Caco-2 (cell line): ENCODE measurements around the gene ZMYM3. TPM values are rescaled to one million over a fixed set of nuclear protein-coding genes. Genes with fewer than 3 reads are reported as not detected.

Source experiments
- BruUV-seq: library from RNA; stranded (reverse); fragments of 400-500 nt; replicated peaks from 2 replicates; lab custom pipeline; 2021; lab: Mats Ljungman, UMichigan
- CTCF ChIA-PET: fragments of 300-600 bp; sonication (Branson Sonifier 250); formaldehyde crosslinking; loops from one replicate; lab custom pipeline; 2022; ENCODE audit warnings: antibody characterized with exemption; lab: Charles Lee
- POLR2A ChIA-PET: fragments of 300-600 bp; sonication (Branson Sonifier 250); formaldehyde crosslinking; loops from one replicate; lab custom pipeline; 2022; ENCODE audit warnings: antibody characterized with exemption; lab: Charles Lee
- DNase-seq, 2 experiments: peaks; one replicate each; pipeline versions ENCODE4 v3.0.0 to v3.0.0-alpha.2; 2020 to 2022
- H3K27me3 ChIP-seq: replicated peaks from 2 replicates; pipeline ENCODE4 v1.6.0; 2011; ENCODE audit warnings: low read length; ENCODE audit not compliant: control insufficient read depth, insufficient read depth
- H3K36me3 ChIP-seq: 2 replicates; pipeline ENCODE4 v1.5.1; 2011; ENCODE audit warnings: low read length; ENCODE audit not compliant: control insufficient read depth, insufficient read depth
- H3K4me1 ChIP-seq: fragments of 250-450 bp; sonication (Bioruptor Pico); 2 replicates; pipeline ENCODE4 v1.5.1; 2020; ENCODE audit warnings: mild to moderate bottlenecking
- H3K4me3 ChIP-seq: 2 replicates; pipeline ENCODE4 v1.5.1; 2011; ENCODE audit warnings: low read depth, mild to moderate bottlenecking, control low read depth, low read length
- H3K9me3 ChIP-seq: fragments of 250-450 bp; sonication (Bioruptor Pico); 2 replicates; pipeline ENCODE4 v1.5.1; 2020; ENCODE audit warnings: mild to moderate bottlenecking, moderate library complexity
- H3K27ac Mint-ChIP-seq: one replicate; pipeline ENCODE4 v1.8.0; 2022; ENCODE audit warnings: mixed read lengths; ENCODE audit not compliant: unreplicated experiment
- H3K27me3 Mint-ChIP-seq: one replicate; pipeline ENCODE4 v1.8.0; 2022; ENCODE audit warnings: mixed read lengths; ENCODE audit not compliant: insufficient read depth, unreplicated experiment
- H3K36me3 Mint-ChIP-seq: one replicate; pipeline ENCODE4 v1.8.0; 2022; ENCODE audit warnings: mild to moderate bottlenecking, mixed read lengths; ENCODE audit not compliant: insufficient read depth, unreplicated experiment
- H3K4me1 Mint-ChIP-seq: one replicate; pipeline ENCODE4 v1.8.0; 2022; ENCODE audit warnings: low read depth, mixed read lengths; ENCODE audit not compliant: unreplicated experiment
- H3K4me3 Mint-ChIP-seq: one replicate; pipeline ENCODE4 v1.8.0; 2022; ENCODE audit warnings: mild to moderate bottlenecking, moderate library complexity, mixed read lengths; ENCODE audit not compliant: unreplicated experiment
- H3K9me3 Mint-ChIP-seq: one replicate; pipeline ENCODE4 v1.8.0; 2022; ENCODE audit warnings: mixed read lengths; ENCODE audit not compliant: unreplicated experiment
- intact Hi-C: fragments of 100-400 bp; cut with micrococcal nuclease; formaldehyde crosslinking; loops from one replicate; pipeline ENCODE4 v1.10.0; 2022; ENCODE audit not compliant: unreplicated experiment
- total RNA-seq: library from RNA; stranded (reverse); gene quantifications from 2 replicates; pipeline ENCODE4 v1.2.3, GENCODE V29; 2022
- TF ChIP-seq, protein P1 (sequence below), 2 experiments: fragments of 200-600 bp in 1 of 2; IDR thresholded peaks; 1 replicate in 1 of 2; 2 replicates in 1 of 2; pipeline versions ENCODE4 v1.5.1 to v1.8.0; 2011 to 2022; ENCODE audit warnings: antibody characterized with exemption in 1 of 2, control low read depth in 1 of 2, inconsistent platforms in 1 of 2, low read depth in 1 of 2, low read length in 1 of 2, mild to moderate bottlenecking in 1 of 2, moderate library complexity in 1 of 2; ENCODE audit not compliant: insufficient read depth in 1 of 2, severe bottlenecking in 1 of 2, unreplicated experiment in 1 of 2

The ZMYM3 gene
- total RNA-seq, 1 experiment from 2014 or later: 55.1 TPM

DNA sequence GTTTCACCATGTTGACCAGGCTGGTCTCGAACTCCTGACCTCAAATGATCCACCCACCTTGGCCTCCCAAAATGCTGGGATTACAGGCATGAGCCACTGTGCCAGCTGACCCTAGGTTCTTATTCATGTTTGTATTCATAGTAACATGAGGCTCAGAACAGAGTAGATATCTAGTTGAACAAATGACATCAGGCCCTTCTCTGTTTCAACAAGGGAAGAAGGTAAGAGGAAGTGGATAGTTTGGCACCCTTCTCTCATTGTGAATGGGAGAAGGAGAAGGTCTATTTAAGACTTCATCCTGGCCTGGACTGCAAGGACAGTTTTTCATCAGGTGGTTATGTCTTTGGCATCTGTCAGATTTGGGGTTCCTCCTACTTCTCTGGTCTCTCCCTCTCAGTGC, 17.1 kb downstream of the ZMYM3 start:
- ChIA-PET POLR2A (no interaction called here), CTCF (no interaction called here)
- peaks cover 14% of the 10 kb centered on the region for H3K36me3 Mint-ChIP-seq
- no peak overlapping the region for H3K4me3 ChIP-seq
- no peaks in the 10 kb centered on the region for H3K9me3 ChIP-seq
- intact Hi-C loops: no loop called here
- H3K27me3 Mint-ChIP-seq: no peaks in the 10 kb centered on the region
- H3K27me3 ChIP-seq: no peaks in the 10 kb centered on the region
- H3K4me1 Mint-ChIP-seq: peaks cover 17% of the 10 kb centered on the region
- TF ChIP-seq, protein P1, sequence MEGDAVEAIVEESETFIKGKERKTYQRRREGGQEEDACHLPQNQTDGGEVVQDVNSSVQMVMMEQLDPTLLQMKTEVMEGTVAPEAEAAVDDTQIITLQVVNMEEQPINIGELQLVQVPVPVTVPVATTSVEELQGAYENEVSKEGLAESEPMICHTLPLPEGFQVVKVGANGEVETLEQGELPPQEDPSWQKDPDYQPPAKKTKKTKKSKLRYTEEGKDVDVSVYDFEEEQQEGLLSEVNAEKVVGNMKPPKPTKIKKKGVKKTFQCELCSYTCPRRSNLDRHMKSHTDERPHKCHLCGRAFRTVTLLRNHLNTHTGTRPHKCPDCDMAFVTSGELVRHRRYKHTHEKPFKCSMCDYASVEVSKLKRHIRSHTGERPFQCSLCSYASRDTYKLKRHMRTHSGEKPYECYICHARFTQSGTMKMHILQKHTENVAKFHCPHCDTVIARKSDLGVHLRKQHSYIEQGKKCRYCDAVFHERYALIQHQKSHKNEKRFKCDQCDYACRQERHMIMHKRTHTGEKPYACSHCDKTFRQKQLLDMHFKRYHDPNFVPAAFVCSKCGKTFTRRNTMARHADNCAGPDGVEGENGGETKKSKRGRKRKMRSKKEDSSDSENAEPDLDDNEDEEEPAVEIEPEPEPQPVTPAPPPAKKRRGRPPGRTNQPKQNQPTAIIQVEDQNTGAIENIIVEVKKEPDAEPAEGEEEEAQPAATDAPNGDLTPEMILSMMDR (IDR thresholded peaks at IDR 0.05; ENCODE audit: insufficient read depth in 1 of 2, low read depth in 1 of 2, low read length in 1 of 2, severe bottlenecking in 1 of 2, unreplicated experiment in 1 of 2): no peak
- H3K9me3 Mint-ChIP-seq: no peaks in the 10 kb centered on the region
- no peak for DNase-seq
- no peak overlapping the region for H3K27ac Mint-ChIP-seq
- H3K36me3 ChIP-seq: no peaks in the 10 kb centered on the region
- no TSS peak for BruUV-seq
- no peak overlapping the region for H3K4me3 Mint-ChIP-seq
- H3K4me1 ChIP-seq: no peaks in the 10 kb centered on the region

DNA sequence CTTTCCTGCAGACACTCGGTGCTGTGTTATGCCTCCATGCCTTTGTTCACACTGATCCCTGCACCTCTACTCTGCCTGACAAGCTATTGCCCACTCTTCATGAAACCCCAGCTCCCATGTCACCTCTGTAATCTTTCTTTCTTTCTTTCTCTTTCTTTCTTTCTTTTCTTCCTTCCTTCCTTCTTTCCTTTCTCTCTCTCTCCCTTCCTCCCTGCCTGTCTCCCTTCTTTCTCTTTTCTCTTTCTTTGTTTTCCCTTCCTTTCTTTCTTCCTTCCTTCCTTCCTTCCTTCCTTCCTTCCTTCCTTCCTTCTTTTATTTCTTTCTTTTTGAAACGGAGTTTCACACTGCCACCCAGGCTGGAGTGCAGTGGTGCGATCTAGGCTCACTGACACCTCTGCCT, 18.5 kb downstream of the ZMYM3 start:
- no peak overlapping the region for H3K4me3 Mint-ChIP-seq
- H3K9me3 Mint-ChIP-seq: no peaks in the 10 kb centered on the region
- no TSS peak for BruUV-seq
- H3K36me3 Mint-ChIP-seq: peaks cover 9% of the 10 kb centered on the region
- H3K27me3 ChIP-seq: no peaks in the 10 kb centered on the region
- peaks cover 17% of the 10 kb centered on the region for H3K4me1 Mint-ChIP-seq
- intact Hi-C loops: no loop called here
- no peak for DNase-seq
- H3K27ac Mint-ChIP-seq: no peak overlapping the region
- no peaks in the 10 kb centered on the region for H3K4me1 ChIP-seq
- CTCF ChIA-PET: no interaction called here
- H3K27me3 Mint-ChIP-seq: no peaks in the 10 kb centered on the region
- no peaks in the 10 kb centered on the region for H3K9me3 ChIP-seq
- H3K4me3 ChIP-seq: no peak overlapping the region
- TF ChIP-seq, protein P1 (IDR thresholded peaks at IDR 0.05; ENCODE audit: insufficient read depth in 1 of 2, low read depth in 1 of 2, low read length in 1 of 2, severe bottlenecking in 1 of 2, unreplicated experiment in 1 of 2): no peak
- H3K36me3 ChIP-seq: no peaks in the 10 kb centered on the region
- POLR2A ChIA-PET: no interaction called here

DNA sequence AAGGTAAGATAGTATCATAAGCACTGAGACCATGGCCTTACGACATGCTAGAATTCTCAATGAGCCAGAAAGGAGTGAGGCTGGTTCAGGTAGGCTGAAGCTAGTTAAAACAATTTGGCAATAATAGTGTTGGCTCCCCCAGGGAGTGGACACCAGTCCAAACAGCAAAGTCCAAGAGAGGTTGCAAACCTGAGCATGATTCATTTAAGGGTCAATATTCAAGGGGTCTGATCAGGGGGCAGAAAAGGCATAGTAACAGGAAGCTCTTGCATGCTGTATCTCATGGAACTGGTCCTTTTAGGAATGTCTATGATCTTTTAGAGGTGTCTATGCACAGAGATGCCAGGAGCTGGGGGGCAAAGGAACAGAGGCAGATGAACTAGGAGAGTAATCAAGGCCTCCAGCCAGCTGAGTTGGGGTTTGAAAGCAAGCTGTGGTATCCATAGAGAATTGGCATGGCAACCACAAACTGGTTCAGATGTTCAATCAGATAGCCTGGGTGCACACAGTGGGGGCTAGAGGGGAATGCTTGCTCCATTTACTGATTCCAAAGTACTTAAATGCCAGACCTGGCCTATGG, 25.8 kb downstream of the ZMYM3 start:
- Histone ChIP-seq H3K9me3 (no peaks in the 10 kb centered on the region), H3K27me3 (no peaks in the 10 kb centered on the region), H3K4me3 (no peak overlapping the region), H3K36me3 (no peaks in the 10 kb centered on the region), H3K4me1 (peaks cover 29% of the 10 kb centered on the region)
- POLR2A ChIA-PET: interaction anchor here (0.8 to 1.5 kb wide), 3 partner anchors 46 to 138 kb away, joined by 3 to 8 read pairs (median 4); partner anchors contain the start of genes NONO and TAF1
- CTCF ChIA-PET: interaction anchor here (0.9 kb wide), 1 partner anchor 110 kb away, joined by 3 read pairs; the partner anchor contains the start of gene MED12
- H3K27ac Mint-ChIP-seq: peak overlapping the region; percentile 67
- peak; percentile 37 to 43 for DNase-seq
- TF ChIP-seq, protein P1 (IDR thresholded peaks at IDR 0.05; ENCODE audit: insufficient read depth in 1 of 2, low read depth in 1 of 2, low read length in 1 of 2, severe bottlenecking in 1 of 2, unreplicated experiment in 1 of 2): no peak
- peaks cover 4% of the 10 kb centered on the region for H3K36me3 Mint-ChIP-seq
- no TSS peak for BruUV-seq
- no peaks in the 10 kb centered on the region for H3K9me3 Mint-ChIP-seq
- H3K4me3 Mint-ChIP-seq: no peak overlapping the region
- intact Hi-C loops: no loop called here
- peaks cover 19% of the 10 kb centered on the region for H3K4me1 Mint-ChIP-seq
- no peaks in the 10 kb centered on the region for H3K27me3 Mint-ChIP-seq
